HG02610 (cell line): ENCODE data around the gene SDF2.

ENCODE experiments used
- ATAC-seq: cut with Tn5 transposase; IDR thresholded peaks from one replicate; pipeline ENCODE4 v1.9.1; 2021; ENCODE audit warnings: mild to moderate bottlenecking, moderate library complexity; ENCODE audit not compliant: unreplicated experiment

The SDF2 gene

GRCh38 chr17:28661635-28662526 lies at the start of gene SDF2, which contains the start of gene SUPT6H:
Gene SDF2 (minus strand): TSS chr17:28661906. CDS start chr17:28661876, 30 bp downstream.
Gene SUPT6H (plus strand): TSS chr17:28662205. CDS start chr17:28673402, 11,197 bp downstream.
- ATAC-seq, result peak; percentile 83

- peak; percentile 77 for ATAC-seq
Observed at GRCh38 chr17:28710861-28711722, 49.4 kb upstream of the SDF2 start.

- ATAC-seq, result no peak
Observed at GRCh38 chr17:28707339-28707720, 45.6 kb upstream of the SDF2 start.

GRCh38 chr17:28706471-28707338 lies 45.0 kb upstream of the SDF2 start:
- ATAC-seq, result no peak

- ATAC-seq, result no peak
Observed at GRCh38 chr17:28705728-28706334, 44.1 kb upstream of the SDF2 start.

- ATAC-seq, result no peak
Observed at GRCh38 chr17:28705074-28705659, 43.5 kb upstream of the SDF2 start.

- no peak for ATAC-seq
Observed at GRCh38 chr17:28704219-28704858, 42.6 kb upstream of the SDF2 start.

GRCh38 chr17:28703552-28704218 lies 42.0 kb upstream of the SDF2 start:
- ATAC-seq, result no peak

- no peak for ATAC-seq
Observed at GRCh38 chr17:28702752-28703150, 41.0 kb upstream of the SDF2 start.

- no peak for ATAC-seq
Observed at GRCh38 chr17:28702026-28702751, 40.5 kb upstream of the SDF2 start.

- ATAC-seq, result no peak
Observed at GRCh38 chr17:28700830-28701492, 39.3 kb upstream of the SDF2 start.

GRCh38 chr17:28700278-28700677 lies 38.6 kb upstream of the SDF2 start:
- ATAC-seq, result no peak

- no peak for ATAC-seq
Observed at GRCh38 chr17:28698253-28698941, 36.7 kb upstream of the SDF2 start.

GRCh38 chr17:28693869-28694268 lies 32.2 kb upstream of the SDF2 start:
- no peak for ATAC-seq

GRCh38 chr17:28689011-28689410 lies 27.3 kb upstream of the SDF2 start:
- ATAC-seq, result no peak

GRCh38 chr17:28688481-28688880 lies 26.8 kb upstream of the SDF2 start:
- ATAC-seq, result no peak

- no peak for ATAC-seq
Observed at GRCh38 chr17:28686296-28686695, 24.6 kb upstream of the SDF2 start.
